GM21528 (cell line): ENCODE results near the gene CEP104.

Experiments used
- ATAC-seq: cut with Tn5 transposase; IDR thresholded peaks from one replicate; pipeline ENCODE4 v1.9.1; 2021; ENCODE audit warnings: mild to moderate bottlenecking, moderate library complexity; ENCODE audit not compliant: unreplicated experiment, low FRiP score

CEP104 gene

GRCh38 chr1:3771108-3772026 lies 85.6 kb downstream of the CEP104 start:
- no peak for ATAC-seq

- no peak for ATAC-seq
These were observed 86.8 kb downstream of the CEP104 start for GRCh38 chr1:3770047-3770765.

- ATAC-seq = no peak
These were observed 88.1 kb downstream of the CEP104 start for GRCh38 chr1:3768811-3769390.

GRCh38 chr1:3767328-3767925 lies 89.6 kb downstream of the CEP104 start:
- no peak for ATAC-seq

- no peak for ATAC-seq
These were observed 93.5 kb downstream of the CEP104 start for GRCh38 chr1:3763351-3764125.

GRCh38 chr1:3762873-3763228 lies 94.2 kb downstream of the CEP104 start:
- no peak for ATAC-seq

GRCh38 chr1:3762151-3762872 lies 94.7 kb downstream of the CEP104 start:
- ATAC-seq = no peak
